HG02943 (cell line): ENCODE measurements around the gene NOL4L.

Source experiments
- ATAC-seq: cut with Tn5 transposase; IDR thresholded peaks from one replicate; pipeline ENCODE4 v1.9.1; 2021; ENCODE audit warnings: mild to moderate bottlenecking, low read depth, moderate library complexity; ENCODE audit not compliant: unreplicated experiment

Gene NOL4L

GRCh38 chr20:32406701-32407100 is 178.4 kb downstream of the NOL4L start:
- ATAC-seq, result no peak

GRCh38 chr20:32404017-32404416 is 181.1 kb downstream of the NOL4L start:
- no peak for ATAC-seq

- no peak for ATAC-seq
Observed at GRCh38 chr20:32400476-32400875, 184.7 kb downstream of the NOL4L start.

GRCh38 chr20:32397567-32398084 is 187.5 kb downstream of the NOL4L start:
- ATAC-seq, result no peak

GRCh38 chr20:32396646-32397160 is 188.4 kb downstream of the NOL4L start:
- ATAC-seq, result no peak

- no peak for ATAC-seq
Observed at GRCh38 chr20:32395066-32395465, 190.1 kb downstream of the NOL4L start.
